ENCODE measurements around the gene ARHGEF6. TPM values are rescaled to one million over a fixed set of nuclear protein-coding genes. Genes with fewer than 3 reads are reported as not detected.

The ARHGEF6 gene
- total RNA-seq, 4 donors from 2014 or later = 3.8 to 29.7 (median 6.6) TPM

GRCh38 chrX:136738049-136738729 is 42.5 kb downstream of the ARHGEF6 start:
- Histone ChIP-seq H3K4me1 (no peaks in the 10 kb centered on the region), H3K27me3 (no peaks in the 10 kb centered on the region), H3K27ac (no peak overlapping the region), H3K36me3 (no peaks in the 10 kb centered on the region), H3K4me3 (no peak overlapping the region), H3K9me3 (no peaks in the 10 kb centered on the region)
- TF ChIP-seq CTCF (IDR thresholded peaks at IDR 0.05) = no peak
- no peak for TF ChIP-seq POLR2A (IDR thresholded peaks at IDR 0.05)
- DNase-seq = no peak

- Histone ChIP-seq H3K36me3 (no peaks in the 10 kb centered on the region), H3K27ac (no peak overlapping the region), H3K4me3 (no peak overlapping the region), H3K27me3 (no peaks in the 10 kb centered on the region), H3K4me1 (no peaks in the 10 kb centered on the region), H3K9me3 (no peaks in the 10 kb centered on the region)
- DNase-seq = no peak
- TF ChIP-seq CTCF (IDR thresholded peaks at IDR 0.05) = no peak
- TF ChIP-seq POLR2A (IDR thresholded peaks at IDR 0.05) = no peak
Observed at GRCh38 chrX:136736690-136737089, 44.0 kb downstream of the ARHGEF6 start.

- Histone ChIP-seq H3K4me1 (no peaks in the 10 kb centered on the region), H3K36me3 (no peaks in the 10 kb centered on the region), H3K9me3 (no peaks in the 10 kb centered on the region), H3K27ac (peak overlapping the region in 1 of 4 donors; percentile 5), H3K4me3 (no peak overlapping the region), H3K27me3 (no peaks in the 10 kb centered on the region)
- TF ChIP-seq POLR2A (IDR thresholded peaks at IDR 0.05) (no peak), CTCF (IDR thresholded peaks at IDR 0.05) (no peak)
- no peak for DNase-seq
Observed at GRCh38 chrX:136735601-136736000, 45.1 kb downstream of the ARHGEF6 start.

- Histone ChIP-seq H3K9me3 (no peaks in the 10 kb centered on the region), H3K4me3 (no peak overlapping the region), H3K4me1 (no peaks in the 10 kb centered on the region), H3K27ac (no peak overlapping the region), H3K27me3 (no peaks in the 10 kb centered on the region), H3K36me3 (no peaks in the 10 kb centered on the region)
- DNase-seq = no peak
- no peak for TF ChIP-seq CTCF (IDR thresholded peaks at IDR 0.05)
- TF ChIP-seq POLR2A (IDR thresholded peaks at IDR 0.05) = no peak
Observed at GRCh38 chrX:136733613-136734012, 47.1 kb downstream of the ARHGEF6 start.

- Histone ChIP-seq H3K36me3 (no peaks in the 10 kb centered on the region), H3K27me3 (no peaks in the 10 kb centered on the region)
- DNase-seq = no peak
Observed at GRCh38 chrX:136731798-136732197, 48.9 kb downstream of the ARHGEF6 start.

More at GRCh38 chrX:136731798-136732197, 48.9 kb downstream of the ARHGEF6 start:
- Histone ChIP-seq H3K27ac (no peak overlapping the region), H3K9me3 (no peaks in the 10 kb centered on the region), H3K4me3 (no peak overlapping the region), H3K4me1 (no peaks in the 10 kb centered on the region)
- no peak for TF ChIP-seq CTCF (IDR thresholded peaks at IDR 0.05)
- TF ChIP-seq POLR2A (IDR thresholded peaks at IDR 0.05) = no peak

Data from Peyer's patch (tissue), 4 donors.